Stimulated activated CD8-positive, alpha-beta memory T cell treated with anti-CD3 and anti-CD28 coated beads, Interleukin-4, amount 100 ng/mL, for 4 hours (primary cell): Measurements from ENCODE around the gene INPP5K.
"Not testable (repeated sequence)": the region's sequence is repeated elsewhere in the genome, so short reads cannot be mapped to it uniquely, and the experiment has no call there.

Experiments
- DNase-seq, 2 donors: peaks; one replicate each; pipeline ENCODE4 v3.0.0-alpha.2; 2020; ENCODE audit warnings: low read depth in 2 of 2, low spot score in 1 of 2

Gene INPP5K

GRCh38 chr17:1516388-1517161 lies at the start of gene INPP5K:
Gene INPP5K, minus strand, starts transcription at chr17:1516612. Its CDS starts 113 bp downstream, at chr17:1516499.
- DNase-seq, result peak; percentile 88 to 95

DNA sequence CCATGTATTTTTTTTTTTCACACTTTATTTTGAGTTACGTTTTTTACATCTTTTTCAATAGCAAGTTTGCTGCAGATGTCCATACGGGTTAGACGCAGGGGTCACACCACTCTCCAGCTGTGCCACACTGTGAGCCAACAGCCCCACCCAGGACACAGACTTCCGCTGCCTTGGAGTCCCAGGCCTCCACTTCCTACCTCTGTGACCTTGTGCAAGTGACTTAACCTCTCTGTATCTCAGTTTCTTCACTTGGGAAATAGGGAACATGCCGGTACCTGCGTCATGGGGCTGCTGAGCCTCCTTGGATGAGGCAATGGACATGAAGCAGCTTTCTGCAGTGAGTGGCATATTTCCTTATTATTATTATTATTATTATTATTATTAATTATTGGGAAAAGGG lies 49.5 kb upstream of the INPP5K start:
- no peak for DNase-seq

DNA sequence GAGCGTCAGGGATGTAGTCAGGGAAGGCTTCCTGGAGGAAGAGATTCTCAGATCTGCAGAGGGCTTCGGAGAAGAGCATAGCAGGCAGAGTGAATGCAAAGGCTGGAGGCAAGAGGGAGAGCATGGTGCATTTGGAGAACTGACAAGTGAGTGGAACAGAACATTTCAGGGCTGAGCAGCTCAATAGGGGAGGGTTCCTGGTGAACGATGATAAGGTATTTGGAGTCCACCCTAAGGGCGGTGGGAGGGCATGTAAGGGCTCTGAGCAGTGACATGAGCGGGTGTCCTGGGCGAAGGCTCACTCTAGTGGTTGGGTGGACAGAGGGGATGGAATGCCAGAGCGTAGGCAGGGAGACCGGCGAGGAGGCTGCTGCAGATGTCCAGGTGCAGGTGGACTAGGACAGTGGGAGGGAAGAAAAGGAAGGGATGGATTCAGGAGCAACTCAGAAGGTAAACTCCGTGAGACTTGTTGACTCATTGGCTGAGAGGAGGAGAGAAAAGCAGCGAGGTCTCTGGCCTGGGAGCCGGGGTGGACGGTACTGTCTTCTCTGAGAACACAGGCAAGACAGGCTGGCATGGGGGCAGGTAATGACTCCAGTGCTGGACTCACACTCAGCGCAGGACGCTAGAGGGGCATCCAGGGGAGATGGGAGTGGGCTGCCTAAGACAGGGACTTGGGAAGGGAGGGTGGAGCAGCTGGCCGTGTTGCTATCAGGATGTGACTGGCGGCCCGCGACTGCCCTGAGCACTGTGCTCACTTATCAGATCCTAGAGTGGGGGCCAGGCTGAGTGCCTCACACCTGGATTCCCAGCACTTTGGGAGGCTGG lies 47.6 kb upstream of the INPP5K start:
- DNase-seq, result no peak

DNA sequence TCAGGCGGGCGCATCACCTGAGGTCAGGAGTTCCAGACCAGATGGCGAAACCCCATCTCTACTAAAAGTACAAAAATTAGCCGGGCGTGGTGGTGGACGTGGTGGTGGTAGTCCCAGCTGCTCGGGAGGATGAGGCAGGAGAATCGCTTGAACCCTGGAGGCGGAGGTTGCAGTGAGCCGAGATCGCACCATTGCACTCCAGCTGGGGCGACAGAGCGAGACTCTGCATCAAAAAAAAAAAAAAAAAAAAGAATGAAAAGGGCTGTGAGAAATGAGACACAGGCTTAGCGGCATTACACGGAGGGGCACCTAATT lies 47.0 kb upstream of the INPP5K start:
- not testable (repeated sequence) for DNase-seq

DNA sequence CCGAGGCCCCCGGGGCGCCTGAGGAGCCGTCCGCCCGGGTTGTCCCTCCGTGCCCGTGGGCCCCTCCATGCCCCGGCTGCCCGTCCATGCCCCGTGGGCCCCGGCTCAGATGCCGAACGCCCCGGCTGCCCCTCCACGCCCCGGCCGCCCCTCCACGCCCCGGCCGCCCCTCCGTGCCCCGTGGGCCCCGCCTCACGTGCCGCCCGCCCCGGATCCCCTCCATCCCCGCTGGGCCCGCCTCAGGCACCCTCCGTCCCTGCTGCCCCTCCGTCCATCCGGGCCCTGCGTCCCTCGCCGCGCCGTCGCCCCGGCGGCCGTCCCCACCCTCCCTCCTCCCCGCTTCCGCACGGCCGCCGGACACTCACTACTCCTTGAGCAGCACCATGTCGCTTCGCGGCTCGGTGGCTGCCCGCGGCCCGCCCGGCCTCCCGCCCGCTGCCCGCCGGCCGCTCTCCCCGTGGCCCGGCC lies 45.8 kb upstream of the INPP5K start:
- DNase-seq, result no peak

DNA sequence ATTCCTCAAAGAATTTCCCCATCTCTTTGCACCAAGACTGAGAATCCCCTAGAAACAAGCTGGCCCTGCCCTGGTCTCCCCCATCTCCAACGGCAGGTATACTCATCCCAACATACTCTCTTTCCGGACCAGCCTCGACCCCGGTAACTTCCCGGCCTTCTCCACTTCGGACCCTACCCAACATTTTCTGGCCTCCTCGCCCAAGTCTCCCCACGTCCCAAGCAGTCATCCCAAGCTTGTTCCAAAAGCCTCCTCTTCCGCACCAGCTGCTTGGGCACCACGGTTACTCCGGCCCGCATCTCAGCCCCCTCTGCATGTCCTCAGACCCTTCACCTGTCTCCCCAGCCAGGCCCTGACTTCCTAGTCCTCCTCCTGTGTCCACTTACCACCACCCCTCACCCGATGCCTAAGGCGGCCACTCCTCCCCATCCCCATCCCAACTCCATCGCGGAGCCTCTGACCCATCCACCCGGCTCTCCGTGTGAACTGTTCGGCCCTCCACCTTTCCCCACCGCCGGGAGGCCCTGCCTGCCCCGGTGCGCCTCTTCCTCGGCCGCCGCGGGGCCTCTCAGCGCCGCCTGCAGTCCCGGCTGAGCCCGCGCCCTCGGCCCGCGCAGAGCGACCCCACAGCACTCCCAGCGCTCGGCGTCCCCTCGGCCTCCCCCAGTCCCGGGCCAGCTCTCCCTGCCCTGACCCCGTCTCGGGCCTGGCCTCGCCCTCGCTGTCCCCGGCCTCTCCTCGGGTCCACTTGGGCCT lies 45.2 kb upstream of the INPP5K start:
- no peak for DNase-seq

- no peak for DNase-seq
Measured at GRCh38 chr17:1560858-1561355, 44.5 kb upstream of the INPP5K start.

- DNase-seq, result no peak
Measured at GRCh38 chr17:1560101-1560857, 43.9 kb upstream of the INPP5K start.

- no peak for DNase-seq
Measured at GRCh38 chr17:1559047-1560043, 42.9 kb upstream of the INPP5K start.

DNA sequence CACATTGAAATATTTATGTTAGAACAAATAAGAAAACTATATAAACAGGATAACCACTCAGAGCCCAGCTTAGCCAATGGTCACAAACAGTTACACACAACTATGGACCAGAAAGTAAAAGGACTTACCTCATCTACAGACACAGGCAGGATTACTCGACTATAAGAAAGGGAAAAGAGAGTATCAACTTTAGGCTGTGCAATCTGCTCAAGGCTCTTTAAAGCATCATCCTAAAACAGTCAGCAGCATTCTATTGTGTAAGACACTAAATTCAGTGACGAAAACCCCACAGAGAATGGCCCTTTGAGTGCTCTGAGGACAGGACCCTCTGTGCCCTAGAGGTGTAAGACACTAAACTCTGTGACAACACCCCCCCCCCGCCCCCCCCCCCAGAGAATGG lies 42.0 kb upstream of the INPP5K start:
- DNase-seq, result no peak

DNA sequence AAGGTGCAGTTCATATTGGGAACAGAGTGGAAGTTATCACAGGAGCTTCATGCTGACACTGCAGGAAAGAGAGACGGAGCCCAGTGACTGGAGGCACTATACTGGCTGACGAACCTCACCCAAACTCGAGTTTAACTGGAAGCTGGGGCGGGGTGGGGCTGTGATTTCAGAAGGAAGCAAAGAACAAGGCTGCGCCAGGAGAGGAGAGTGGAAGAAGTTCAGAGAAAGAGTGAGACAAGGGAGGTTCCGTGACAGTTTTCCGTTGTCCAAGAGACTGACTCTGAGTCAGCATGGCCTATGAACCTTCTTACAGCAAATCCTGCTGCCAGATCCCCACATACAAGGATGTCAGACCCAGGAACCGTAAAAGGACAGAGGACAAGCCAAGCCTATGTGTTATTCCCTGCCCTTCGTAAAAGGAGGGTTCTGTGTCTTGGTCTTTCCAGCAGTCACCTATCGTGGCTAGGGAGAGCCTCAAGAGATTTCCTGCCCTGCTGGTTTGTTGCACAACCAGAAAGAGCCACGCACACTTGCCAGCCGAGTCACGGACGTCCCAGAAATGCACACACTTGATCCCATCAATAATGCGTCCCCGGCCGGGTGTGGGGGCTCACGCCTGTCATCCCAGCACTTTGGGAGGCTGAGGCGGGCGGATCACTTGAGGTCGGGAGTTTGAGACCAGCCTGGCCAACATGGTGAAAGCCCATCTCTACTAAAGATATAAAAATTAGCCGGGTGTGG lies 41.1 kb upstream of the INPP5K start:
- DNase-seq, result no peak

- DNase-seq, result no peak
Measured at GRCh38 chr17:1555651-1556471, 39.4 kb upstream of the INPP5K start.

DNA sequence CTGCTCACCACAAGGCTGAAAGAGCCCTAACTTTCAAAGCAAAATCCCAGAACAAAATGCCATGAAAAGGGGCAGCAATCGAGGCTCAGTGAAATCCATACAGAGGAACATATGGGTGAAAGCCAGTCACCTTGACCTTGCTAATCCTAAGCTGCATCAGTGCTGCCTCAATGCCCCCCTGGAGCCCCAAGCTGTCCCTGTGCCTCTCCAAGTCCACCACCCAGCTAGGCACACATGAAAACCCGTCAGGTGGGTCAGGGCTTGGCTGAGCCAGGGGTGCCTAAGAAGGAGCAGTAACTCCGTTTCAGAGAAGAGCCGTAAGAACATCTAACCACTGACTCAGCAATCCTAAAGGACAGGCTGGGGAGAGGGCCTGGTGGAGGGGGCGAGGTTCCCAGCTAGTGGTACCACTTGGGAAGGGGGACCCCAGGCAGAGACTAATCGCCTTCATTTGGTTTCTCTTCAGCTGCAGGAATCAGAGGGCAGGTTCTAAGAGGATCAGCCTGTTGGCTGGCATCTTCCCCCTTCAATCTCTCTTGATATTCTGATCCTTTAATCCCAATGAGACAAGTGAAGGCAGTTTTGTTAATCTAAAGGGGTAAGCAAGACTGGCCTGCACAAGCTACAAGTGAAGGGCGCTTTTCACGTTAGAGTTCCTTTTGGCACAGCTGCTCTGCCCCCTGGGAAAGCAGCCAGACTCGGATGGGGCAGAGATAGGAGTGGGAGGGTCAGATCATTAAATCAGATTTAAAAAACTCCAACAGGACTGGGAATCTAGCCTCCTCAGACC lies 38.5 kb upstream of the INPP5K start:
- DNase-seq, result no peak

GRCh38 chr17:1553354-1554266 lies 37.2 kb upstream of the INPP5K start:
- DNase-seq, result no peak

DNA sequence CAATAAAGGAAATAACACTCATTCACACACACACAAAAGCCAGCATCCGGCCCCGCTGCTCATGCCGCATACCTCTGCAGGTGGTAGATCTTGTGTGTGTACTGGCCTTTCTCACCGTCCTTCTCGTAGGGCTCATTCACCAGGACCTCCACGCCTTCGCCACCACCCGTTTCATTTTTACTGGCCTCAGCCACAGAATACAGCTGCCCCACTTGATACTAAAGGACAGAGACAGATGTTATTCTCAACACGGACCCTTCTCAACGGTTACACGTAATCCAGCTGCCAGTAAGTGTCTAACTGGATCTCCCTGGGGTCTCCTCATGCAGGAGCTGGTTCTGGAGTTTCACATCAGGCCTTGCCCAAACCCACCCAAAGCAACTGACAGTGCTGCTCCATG lies 36.5 kb upstream of the INPP5K start:
- DNase-seq, result no peak

GRCh38 chr17:1551741-1552140 lies 35.3 kb upstream of the INPP5K start:
- DNase-seq, result no peak
